ENCODE measurements around the gene DEFB113.

Gene DEFB113

GRCh38 chr6:49934770-49935169 is 34.7 kb downstream of the DEFB113 start:
- no peak for DNase-seq

DNA sequence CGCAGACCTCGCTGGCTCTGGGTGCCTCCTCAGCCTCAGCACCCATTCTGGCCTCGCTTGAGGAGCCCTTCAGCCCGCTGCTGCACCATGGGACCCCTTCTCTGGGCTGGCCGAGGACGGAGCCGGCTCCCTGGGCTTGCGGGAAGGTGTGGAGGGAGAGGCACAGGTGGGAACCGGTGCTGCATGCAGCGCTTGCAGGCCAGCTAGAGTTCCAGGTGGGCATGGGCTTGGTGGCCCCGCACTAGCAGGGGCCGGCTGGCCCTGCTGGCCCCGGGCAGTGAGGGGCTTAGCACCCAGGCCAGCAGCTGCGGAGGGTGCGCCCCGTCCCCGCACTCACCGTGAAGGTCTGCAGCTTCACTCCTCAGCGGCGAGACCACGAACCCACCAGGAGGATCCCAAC is 35.9 kb downstream of the DEFB113 start:
- DNase-seq, result no peak

- no peak for DNase-seq
These were observed 40.1 kb downstream of the DEFB113 start for GRCh38 chr6:49929340-49929739.

- DNase-seq, result no peak
These were observed 45.6 kb downstream of the DEFB113 start for GRCh38 chr6:49923826-49924225.

DNA sequence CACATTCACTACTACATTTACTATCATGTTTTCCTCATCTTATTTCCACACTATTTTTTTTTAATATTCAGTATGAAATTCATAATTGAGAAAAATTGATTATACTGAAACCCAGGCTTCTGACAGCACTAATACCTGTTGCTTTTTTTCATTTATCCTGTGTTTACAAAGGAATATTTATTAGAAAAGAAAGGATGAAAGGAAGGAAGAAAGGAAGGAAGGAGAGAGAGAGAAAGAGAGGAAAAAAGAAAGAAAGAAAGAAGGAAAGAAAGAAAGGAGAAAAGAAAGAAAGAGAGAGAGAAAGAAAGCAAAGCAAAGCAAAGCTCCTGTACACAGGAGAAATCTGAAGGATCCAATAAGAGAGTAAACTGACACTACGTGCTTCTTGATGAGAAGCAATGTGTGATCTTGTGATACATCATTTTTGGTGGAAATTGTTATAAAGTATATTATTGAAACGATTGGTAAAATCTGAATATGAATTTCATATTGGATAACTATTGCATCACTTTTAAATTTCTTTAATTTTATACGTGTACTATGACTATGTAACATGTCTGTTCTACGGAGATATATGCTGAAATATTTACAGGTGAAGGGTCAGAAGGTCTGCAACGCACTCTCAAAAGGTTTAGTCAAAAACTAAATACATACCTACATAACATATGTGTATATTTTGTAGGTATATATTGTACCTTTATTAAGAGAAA is 49.3 kb downstream of the DEFB113 start:
- DNase-seq, result no peak

DNA sequence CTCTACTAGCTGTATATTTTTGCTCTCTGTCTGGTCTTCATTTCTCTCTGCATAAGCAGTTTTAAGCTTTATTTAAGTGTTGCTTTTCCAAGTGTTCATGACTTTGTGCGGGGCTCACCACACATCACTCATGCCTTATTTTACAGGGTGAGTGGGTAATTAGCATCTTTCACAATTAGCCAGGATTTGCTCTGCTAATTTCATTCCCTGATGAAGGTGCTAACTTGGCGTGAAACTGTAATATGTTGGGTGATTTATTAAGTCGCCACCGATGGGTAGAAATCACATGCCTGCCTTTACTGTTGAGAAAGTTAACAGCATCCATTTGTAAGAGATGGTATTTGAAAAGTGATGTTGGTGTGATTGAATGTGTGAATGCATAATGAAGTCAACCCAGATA is 50.2 kb downstream of the DEFB113 start:
- no peak for DNase-seq

GRCh38 chr6:49918787-49919186 is 50.6 kb downstream of the DEFB113 start:
- DNase-seq, result no peak

Data from hematopoietic multipotent progenitor cell treated with erythropoietin and hydrocortisone succinate and interleukin-3 and kit ligand, for 8 days (in vitro differentiated cells).